Inferior parietal cortex (tissue), 1 donor: ENCODE results near the gene SLN.

Experiments
- DNase-seq: peaks from one replicate; pipeline ENCODE4 v3.0.0-alpha.2; 2016; ENCODE audit errors: extremely low spot score

Gene SLN

GRCh38 chr11:107719557-107720302 lies 7.9 kb upstream of the SLN start:
- peak; percentile 33 for DNase-seq

GRCh38 chr11:107719073-107719472 lies 7.2 kb upstream of the SLN start:
- DNase-seq, result no peak

- no peak for DNase-seq
Measured at GRCh38 chr11:107716884-107717532, 5.2 kb upstream of the SLN start.

GRCh38 chr11:107713009-107713408 lies 1.2 kb upstream of the SLN start:
- DNase-seq, result no peak

- DNase-seq, result no peak
Measured at GRCh38 chr11:107710301-107710700, 1.6 kb downstream of the SLN start.

GRCh38 chr11:107708792-107709191 lies 3.1 kb downstream of the SLN start:
- no peak for DNase-seq

- DNase-seq, result no peak
Measured at GRCh38 chr11:107707807-107708206, 4.0 kb downstream of the SLN start.

- no peak for DNase-seq
Measured at GRCh38 chr11:107707215-107707671, 4.6 kb downstream of the SLN start.

- DNase-seq, result no peak
Measured at GRCh38 chr11:107706531-107706930, 5.3 kb downstream of the SLN start.

- no peak for DNase-seq
Measured at GRCh38 chr11:107705027-107705426, 6.8 kb downstream of the SLN start.

- DNase-seq, result no peak
Measured at GRCh38 chr11:107704451-107704850, 7.4 kb downstream of the SLN start.

- DNase-seq, result no peak
Measured at GRCh38 chr11:107702723-107703122, 9.1 kb downstream of the SLN start.

- no peak for DNase-seq
Measured at GRCh38 chr11:107702109-107702660, 9.7 kb downstream of the SLN start.

- no peak for DNase-seq
Measured at GRCh38 chr11:107699371-107700285, 12.2 kb downstream of the SLN start.

- no peak for DNase-seq
Measured at GRCh38 chr11:107697291-107697690, 14.6 kb downstream of the SLN start.

- DNase-seq, result peak; percentile 39
Measured at GRCh38 chr11:107696140-107696539, 15.7 kb downstream of the SLN start.

- no peak for DNase-seq
Measured at GRCh38 chr11:107695446-107695845, 16.4 kb downstream of the SLN start.

GRCh38 chr11:107691000-107691750 lies 20.7 kb downstream of the SLN start:
- DNase-seq, result no peak

- DNase-seq, result peak; percentile 86
Measured at GRCh38 chr11:107689317-107690202, 22.3 kb downstream of the SLN start.

GRCh38 chr11:107688322-107688918 lies 23.4 kb downstream of the SLN start:
- DNase-seq, result no peak
